ENCODE results near the gene NOTCH1. TPM values are rescaled to one million over a fixed set of nuclear protein-coding genes. Genes with fewer than 3 reads are reported as not detected.

The NOTCH1 gene
- total RNA-seq, 1 experiment from 2014 or later, result 95.6 TPM

DNA sequence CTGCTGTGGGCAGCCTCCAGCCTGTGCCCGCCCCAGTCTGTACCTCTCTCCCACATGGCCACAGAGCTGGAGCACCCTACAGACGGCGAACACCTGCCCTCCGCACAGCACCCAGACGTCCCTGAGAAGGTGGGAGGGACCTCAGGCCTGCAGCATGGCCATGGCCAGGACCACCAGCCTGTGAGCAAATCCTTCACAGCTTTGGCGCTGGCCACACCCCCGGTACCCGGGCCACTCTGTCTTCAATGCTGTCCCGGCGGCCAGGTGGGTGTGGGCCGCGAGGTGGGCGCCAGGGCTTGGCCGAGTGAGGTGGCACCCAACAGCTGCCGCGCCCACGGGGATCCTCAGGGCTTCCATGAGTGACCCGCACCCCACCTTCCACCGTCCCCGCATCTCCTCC lies 18.7 kb downstream of the NOTCH1 start:
- TF ChIP-seq, protein P1, sequence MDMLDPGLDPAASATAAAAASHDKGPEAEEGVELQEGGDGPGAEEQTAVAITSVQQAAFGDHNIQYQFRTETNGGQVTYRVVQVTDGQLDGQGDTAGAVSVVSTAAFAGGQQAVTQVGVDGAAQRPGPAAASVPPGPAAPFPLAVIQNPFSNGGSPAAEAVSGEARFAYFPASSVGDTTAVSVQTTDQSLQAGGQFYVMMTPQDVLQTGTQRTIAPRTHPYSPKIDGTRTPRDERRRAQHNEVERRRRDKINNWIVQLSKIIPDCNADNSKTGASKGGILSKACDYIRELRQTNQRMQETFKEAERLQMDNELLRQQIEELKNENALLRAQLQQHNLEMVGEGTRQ (CRISPR knock-in tag; IDR thresholded peaks at IDR 0.05), result no peak
- TF ChIP-seq TEAD1 (CRISPR knock-in tag; IDR thresholded peaks at IDR 0.05) (no peak), ZBTB21 (CRISPR knock-in tag; IDR thresholded peaks at IDR 0.05; ENCODE audit: borderline replicate concordance) (no peak), ATF1 (CRISPR knock-in tag; IDR thresholded peaks at IDR 0.05) (no peak), GABPB1 (CRISPR knock-in tag; IDR thresholded peaks at IDR 0.05) (no peak), FOXJ3 (CRISPR knock-in tag; IDR thresholded peaks at IDR 0.05; ENCODE audit: borderline replicate concordance) (no peak), CBFB (CRISPR knock-in tag; IDR thresholded peaks at IDR 0.05; ENCODE audit: low read depth) (no peak), NR1H2 (CRISPR knock-in tag; IDR thresholded peaks at IDR 0.05) (no peak), JUN (CRISPR knock-in tag; IDR thresholded peaks at IDR 0.05) (no peak), JAZF1 (CRISPR knock-in tag; IDR thresholded peaks at IDR 0.05) (no peak), ZNF423 (CRISPR knock-in tag; IDR thresholded peaks at IDR 0.05) (no peak)
- TF ChIP-seq, protein P2, sequence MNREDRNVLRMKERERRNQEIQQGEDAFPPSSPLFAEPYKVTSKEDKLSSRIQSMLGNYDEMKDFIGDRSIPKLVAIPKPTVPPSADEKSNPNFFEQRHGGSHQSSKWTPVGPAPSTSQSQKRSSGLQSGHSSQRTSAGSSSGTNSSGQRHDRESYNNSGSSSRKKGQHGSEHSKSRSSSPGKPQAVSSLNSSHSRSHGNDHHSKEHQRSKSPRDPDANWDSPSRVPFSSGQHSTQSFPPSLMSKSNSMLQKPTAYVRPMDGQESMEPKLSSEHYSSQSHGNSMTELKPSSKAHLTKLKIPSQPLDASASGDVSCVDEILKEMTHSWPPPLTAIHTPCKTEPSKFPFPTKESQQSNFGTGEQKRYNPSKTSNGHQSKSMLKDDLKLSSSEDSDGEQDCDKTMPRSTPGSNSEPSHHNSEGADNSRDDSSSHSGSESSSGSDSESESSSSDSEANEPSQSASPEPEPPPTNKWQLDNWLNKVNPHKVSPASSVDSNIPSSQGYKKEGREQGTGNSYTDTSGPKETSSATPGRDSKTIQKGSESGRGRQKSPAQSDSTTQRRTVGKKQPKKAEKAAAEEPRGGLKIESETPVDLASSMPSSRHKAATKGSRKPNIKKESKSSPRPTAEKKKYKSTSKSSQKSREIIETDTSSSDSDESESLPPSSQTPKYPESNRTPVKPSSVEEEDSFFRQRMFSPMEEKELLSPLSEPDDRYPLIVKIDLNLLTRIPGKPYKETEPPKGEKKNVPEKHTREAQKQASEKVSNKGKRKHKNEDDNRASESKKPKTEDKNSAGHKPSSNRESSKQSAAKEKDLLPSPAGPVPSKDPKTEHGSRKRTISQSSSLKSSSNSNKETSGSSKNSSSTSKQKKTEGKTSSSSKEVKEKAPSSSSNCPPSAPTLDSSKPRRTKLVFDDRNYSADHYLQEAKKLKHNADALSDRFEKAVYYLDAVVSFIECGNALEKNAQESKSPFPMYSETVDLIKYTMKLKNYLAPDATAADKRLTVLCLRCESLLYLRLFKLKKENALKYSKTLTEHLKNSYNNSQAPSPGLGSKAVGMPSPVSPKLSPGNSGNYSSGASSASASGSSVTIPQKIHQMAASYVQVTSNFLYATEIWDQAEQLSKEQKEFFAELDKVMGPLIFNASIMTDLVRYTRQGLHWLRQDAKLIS (CRISPR knock-in tag; IDR thresholded peaks at IDR 0.05; ENCODE audit: borderline replicate concordance), result no peak
- TF ChIP-seq, protein P3, sequence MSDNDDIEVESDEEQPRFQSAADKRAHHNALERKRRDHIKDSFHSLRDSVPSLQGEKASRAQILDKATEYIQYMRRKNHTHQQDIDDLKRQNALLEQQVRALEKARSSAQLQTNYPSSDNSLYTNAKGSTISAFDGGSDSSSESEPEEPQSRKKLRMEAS (CRISPR knock-in tag; IDR thresholded peaks at IDR 0.05), result no peak
- TF ChIP-seq, protein P4, sequence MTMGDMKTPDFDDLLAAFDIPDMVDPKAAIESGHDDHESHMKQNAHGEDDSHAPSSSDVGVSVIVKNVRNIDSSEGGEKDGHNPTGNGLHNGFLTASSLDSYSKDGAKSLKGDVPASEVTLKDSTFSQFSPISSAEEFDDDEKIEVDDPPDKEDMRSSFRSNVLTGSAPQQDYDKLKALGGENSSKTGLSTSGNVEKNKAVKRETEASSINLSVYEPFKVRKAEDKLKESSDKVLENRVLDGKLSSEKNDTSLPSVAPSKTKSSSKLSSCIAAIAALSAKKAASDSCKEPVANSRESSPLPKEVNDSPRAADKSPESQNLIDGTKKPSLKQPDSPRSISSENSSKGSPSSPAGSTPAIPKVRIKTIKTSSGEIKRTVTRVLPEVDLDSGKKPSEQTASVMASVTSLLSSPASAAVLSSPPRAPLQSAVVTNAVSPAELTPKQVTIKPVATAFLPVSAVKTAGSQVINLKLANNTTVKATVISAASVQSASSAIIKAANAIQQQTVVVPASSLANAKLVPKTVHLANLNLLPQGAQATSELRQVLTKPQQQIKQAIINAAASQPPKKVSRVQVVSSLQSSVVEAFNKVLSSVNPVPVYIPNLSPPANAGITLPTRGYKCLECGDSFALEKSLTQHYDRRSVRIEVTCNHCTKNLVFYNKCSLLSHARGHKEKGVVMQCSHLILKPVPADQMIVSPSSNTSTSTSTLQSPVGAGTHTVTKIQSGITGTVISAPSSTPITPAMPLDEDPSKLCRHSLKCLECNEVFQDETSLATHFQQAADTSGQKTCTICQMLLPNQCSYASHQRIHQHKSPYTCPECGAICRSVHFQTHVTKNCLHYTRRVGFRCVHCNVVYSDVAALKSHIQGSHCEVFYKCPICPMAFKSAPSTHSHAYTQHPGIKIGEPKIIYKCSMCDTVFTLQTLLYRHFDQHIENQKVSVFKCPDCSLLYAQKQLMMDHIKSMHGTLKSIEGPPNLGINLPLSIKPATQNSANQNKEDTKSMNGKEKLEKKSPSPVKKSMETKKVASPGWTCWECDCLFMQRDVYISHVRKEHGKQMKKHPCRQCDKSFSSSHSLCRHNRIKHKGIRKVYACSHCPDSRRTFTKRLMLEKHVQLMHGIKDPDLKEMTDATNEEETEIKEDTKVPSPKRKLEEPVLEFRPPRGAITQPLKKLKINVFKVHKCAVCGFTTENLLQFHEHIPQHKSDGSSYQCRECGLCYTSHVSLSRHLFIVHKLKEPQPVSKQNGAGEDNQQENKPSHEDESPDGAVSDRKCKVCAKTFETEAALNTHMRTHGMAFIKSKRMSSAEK (CRISPR knock-in tag; IDR thresholded peaks at IDR 0.05; ENCODE audit: borderline replicate concordance), result no peak
- TF ChIP-seq, protein P5, sequence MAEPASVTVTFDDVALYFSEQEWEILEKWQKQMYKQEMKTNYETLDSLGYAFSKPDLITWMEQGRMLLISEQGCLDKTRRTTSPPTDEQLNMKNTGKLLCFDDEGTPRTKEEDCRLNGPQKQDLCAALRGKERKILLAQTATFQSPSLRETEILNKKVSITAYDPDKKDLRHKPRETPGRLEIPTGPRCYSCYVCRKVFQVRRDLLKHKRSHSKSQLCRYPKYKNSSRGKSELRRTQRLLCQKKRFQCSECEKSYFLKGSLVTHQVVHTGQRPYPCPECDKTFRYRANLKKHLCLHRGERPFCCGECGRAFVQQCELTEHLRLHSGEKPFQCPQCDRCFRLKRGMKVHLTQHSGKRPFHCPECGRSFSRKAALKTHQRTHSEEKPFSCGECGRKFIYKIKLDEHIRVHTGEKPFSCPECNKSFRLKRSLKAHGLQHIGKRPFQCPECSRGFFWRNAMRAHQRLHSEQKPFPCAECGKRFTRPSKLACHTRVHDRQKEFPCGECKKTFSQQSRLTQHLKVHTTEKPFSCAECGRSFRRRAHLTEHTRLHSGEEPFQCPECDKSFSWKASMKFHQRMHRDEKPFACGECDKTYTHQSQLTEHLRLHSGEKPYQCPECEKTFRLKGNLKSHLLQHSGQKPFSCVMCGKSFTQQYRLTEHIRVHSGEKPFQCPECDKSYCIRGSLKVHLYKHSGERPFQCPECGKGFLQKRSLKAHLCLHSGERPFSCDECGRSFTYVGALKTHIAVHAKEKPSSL (CRISPR knock-in tag; conservative IDR thresholded peaks at IDR 0.05), result no peak
- TF ChIP-seq, protein P6, sequence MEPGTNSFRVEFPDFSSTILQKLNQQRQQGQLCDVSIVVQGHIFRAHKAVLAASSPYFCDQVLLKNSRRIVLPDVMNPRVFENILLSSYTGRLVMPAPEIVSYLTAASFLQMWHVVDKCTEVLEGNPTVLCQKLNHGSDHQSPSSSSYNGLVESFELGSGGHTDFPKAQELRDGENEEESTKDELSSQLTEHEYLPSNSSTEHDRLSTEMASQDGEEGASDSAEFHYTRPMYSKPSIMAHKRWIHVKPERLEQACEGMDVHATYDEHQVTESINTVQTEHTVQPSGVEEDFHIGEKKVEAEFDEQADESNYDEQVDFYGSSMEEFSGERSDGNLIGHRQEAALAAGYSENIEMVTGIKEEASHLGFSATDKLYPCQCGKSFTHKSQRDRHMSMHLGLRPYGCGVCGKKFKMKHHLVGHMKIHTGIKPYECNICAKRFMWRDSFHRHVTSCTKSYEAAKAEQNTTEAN (CRISPR knock-in tag; IDR thresholded peaks at IDR 0.05), result no peak
- TF ChIP-seq, protein P7, sequence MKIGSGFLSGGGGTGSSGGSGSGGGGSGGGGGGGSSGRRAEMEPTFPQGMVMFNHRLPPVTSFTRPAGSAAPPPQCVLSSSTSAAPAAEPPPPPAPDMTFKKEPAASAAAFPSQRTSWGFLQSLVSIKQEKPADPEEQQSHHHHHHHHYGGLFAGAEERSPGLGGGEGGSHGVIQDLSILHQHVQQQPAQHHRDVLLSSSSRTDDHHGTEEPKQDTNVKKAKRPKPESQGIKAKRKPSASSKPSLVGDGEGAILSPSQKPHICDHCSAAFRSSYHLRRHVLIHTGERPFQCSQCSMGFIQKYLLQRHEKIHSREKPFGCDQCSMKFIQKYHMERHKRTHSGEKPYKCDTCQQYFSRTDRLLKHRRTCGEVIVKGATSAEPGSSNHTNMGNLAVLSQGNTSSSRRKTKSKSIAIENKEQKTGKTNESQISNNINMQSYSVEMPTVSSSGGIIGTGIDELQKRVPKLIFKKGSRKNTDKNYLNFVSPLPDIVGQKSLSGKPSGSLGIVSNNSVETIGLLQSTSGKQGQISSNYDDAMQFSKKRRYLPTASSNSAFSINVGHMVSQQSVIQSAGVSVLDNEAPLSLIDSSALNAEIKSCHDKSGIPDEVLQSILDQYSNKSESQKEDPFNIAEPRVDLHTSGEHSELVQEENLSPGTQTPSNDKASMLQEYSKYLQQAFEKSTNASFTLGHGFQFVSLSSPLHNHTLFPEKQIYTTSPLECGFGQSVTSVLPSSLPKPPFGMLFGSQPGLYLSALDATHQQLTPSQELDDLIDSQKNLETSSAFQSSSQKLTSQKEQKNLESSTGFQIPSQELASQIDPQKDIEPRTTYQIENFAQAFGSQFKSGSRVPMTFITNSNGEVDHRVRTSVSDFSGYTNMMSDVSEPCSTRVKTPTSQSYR (CRISPR knock-in tag; IDR thresholded peaks at IDR 0.05), result no peak
- POLR2A ChIA-PET, result no interaction called here
- H3K4me3 Mint-ChIP-seq, result no peak overlapping the region
- peaks cover 16% of the 10 kb centered on the region for H3K4me1 Mint-ChIP-seq
- DNase-seq (ENCODE audit: low spot score) (no peak), ATAC-seq (no peak)
- no peaks in the 10 kb centered on the region for H3K27me3 Mint-ChIP-seq (ENCODE audit: low read depth)
- H3K27ac Mint-ChIP-seq, result no peak overlapping the region
- no peaks in the 10 kb centered on the region for H3K36me3 Mint-ChIP-seq
- H3K9me3 Mint-ChIP-seq, result no peaks in the 10 kb centered on the region
- CTCF ChIA-PET, result interaction anchor here (3.4 kb wide), 1 partner anchor 12 kb away, joined by 15 read pairs; no protein-coding TSS in a partner anchor

Data from WTC11 (cell line).